Progenitor cell of endocrine pancreas (in vitro differentiated cells): ENCODE measurements around the gene IQGAP1. TPM values are rescaled to one million over a fixed set of nuclear protein-coding genes. Genes with fewer than 3 reads are reported as not detected.

ENCODE experiments used
- DNase-seq: peaks from one replicate; pipeline ENCODE4 v3.0.0; 2021; ENCODE audit warnings: low spot score; ENCODE audit not compliant: unreplicated experiment
- H3K27ac Mint-ChIP-seq: 2 replicates; pipeline ENCODE4 v1.8.0; 2021; ENCODE audit warnings: mild to moderate bottlenecking, moderate library complexity, mixed read lengths
- H3K27me3 Mint-ChIP-seq: 2 replicates; pipeline ENCODE4 v1.8.0; 2021; ENCODE audit warnings: mixed read lengths
- H3K36me3 Mint-ChIP-seq: 2 replicates; pipeline ENCODE4 v1.8.0; 2022; ENCODE audit warnings: mixed read lengths; ENCODE audit not compliant: insufficient read depth
- H3K4me1 Mint-ChIP-seq: 2 replicates; pipeline ENCODE4 v1.8.0; 2021; ENCODE audit warnings: low read depth, mixed read lengths
- H3K4me3 Mint-ChIP-seq: 2 replicates; pipeline ENCODE4 v1.8.0; 2021; ENCODE audit warnings: low read depth, mild to moderate bottlenecking, moderate library complexity, mixed read lengths
- H3K9me3 Mint-ChIP-seq: 2 replicates; pipeline ENCODE4 v1.8.0; 2021; ENCODE audit warnings: low read depth, mixed read lengths
- CTCF ChIP-seq: fragments of 200-600 bp; sonication (generic); IDR thresholded peaks from one replicate; pipeline ENCODE4 v1.5.0; 2021; ENCODE audit warnings: antibody characterized with exemption, mild to moderate bottlenecking; ENCODE audit not compliant: unreplicated experiment
- total RNA-seq: library from RNA; stranded (reverse); gene quantifications from 2 replicates; pipeline ENCODE4 v1.2.1, GENCODE V29; 2021

IQGAP1 gene
- total RNA-seq, 1 donor from 2014 or later, result 141 TPM

GRCh38 chr15:90379263-90379662 lies 8.8 kb upstream of the IQGAP1 start:
- no peak overlapping the region for H3K27ac Mint-ChIP-seq
- peaks cover 10% of the 10 kb centered on the region for H3K9me3 Mint-ChIP-seq
- no peak overlapping the region for H3K4me3 Mint-ChIP-seq
- H3K36me3 Mint-ChIP-seq, result peaks cover 5% of the 10 kb centered on the region
- no peak for DNase-seq
- H3K27me3 Mint-ChIP-seq, result no peaks in the 10 kb centered on the region
- H3K4me1 Mint-ChIP-seq, result peaks cover 2% of the 10 kb centered on the region
- TF ChIP-seq CTCF, result no peak

GRCh38 chr15:90381515-90381914 lies 6.5 kb upstream of the IQGAP1 start:
- Mint-ChIP-seq H3K27ac (no peak overlapping the region), H3K27me3 (no peaks in the 10 kb centered on the region), H3K36me3 (peaks cover 5% of the 10 kb centered on the region), H3K9me3 (peaks cover 7% of the 10 kb centered on the region), H3K4me3 (no peak overlapping the region), H3K4me1 (peaks cover 2% of the 10 kb centered on the region)
- no peak for TF ChIP-seq CTCF
- no peak for DNase-seq

DNA sequence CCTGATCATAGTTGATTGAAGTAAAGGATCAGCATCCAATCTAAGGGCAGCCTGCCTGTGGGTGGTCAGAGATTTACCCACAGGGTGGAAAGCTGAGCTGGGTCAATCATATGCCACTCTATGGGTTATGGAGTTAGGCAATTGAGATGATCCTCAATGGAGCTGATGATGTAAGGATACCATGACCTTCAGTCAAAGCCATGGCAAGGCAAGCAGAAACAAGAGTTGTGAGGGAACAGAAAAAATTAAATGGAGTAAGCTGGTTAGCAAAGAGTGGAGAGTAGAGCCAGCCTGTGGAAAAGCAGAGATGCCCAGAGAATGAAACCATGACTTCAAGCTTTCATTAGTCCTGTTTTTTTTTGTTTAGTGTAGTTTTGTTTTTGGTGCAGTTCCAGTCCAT lies 5.7 kb upstream of the IQGAP1 start:
- TF ChIP-seq CTCF, result no peak
- Mint-ChIP-seq H3K27me3 (no peaks in the 10 kb centered on the region), H3K36me3 (peaks cover 5% of the 10 kb centered on the region), H3K27ac (no peak overlapping the region), H3K4me1 (peaks cover 2% of the 10 kb centered on the region), H3K9me3 (peaks cover 7% of the 10 kb centered on the region), H3K4me3 (no peak overlapping the region)
- DNase-seq, result no peak

DNA sequence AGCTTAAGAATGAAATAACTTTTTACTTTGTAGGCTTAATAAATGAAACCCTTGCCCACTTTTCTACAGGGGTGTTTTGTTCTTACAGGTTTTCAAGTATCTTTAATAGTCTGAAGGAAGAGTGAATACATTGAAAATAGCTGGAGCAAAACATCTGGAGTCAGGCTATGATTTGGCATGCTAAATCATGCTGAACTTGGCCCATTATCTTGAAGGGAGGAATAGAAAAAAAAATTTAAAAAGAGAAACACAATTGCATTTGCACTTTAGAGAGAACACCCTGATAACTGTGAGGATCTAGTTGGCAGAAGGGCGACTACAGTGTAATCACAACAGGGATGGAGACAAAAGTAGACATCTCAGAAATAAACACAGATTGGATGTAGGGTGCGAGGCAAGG lies 1.8 kb upstream of the IQGAP1 start:
- no peak overlapping the region for H3K27ac Mint-ChIP-seq

GRCh38 chr15:90388462-90389380 lies 679 bp downstream of the IQGAP1 start:
- Mint-ChIP-seq H3K27ac (peak overlapping the region; percentile 92), H3K4me1 (peaks cover 39% of the 10 kb centered on the region), H3K4me3 (peak overlapping the region; percentile 85), H3K9me3 (no peaks in the 10 kb centered on the region), H3K27me3 (no peaks in the 10 kb centered on the region), H3K36me3 (peaks cover 16% of the 10 kb centered on the region)
- peak; percentile 34 for DNase-seq
- TF ChIP-seq CTCF, result no peak

More for the DNA sequence above, 1.8 kb upstream of the IQGAP1 start:
- H3K4me3 Mint-ChIP-seq, result no peak overlapping the region
- H3K9me3 Mint-ChIP-seq, result no peaks in the 10 kb centered on the region
- no peak for TF ChIP-seq CTCF
- H3K4me1 Mint-ChIP-seq, result peaks cover 24% of the 10 kb centered on the region
- peaks cover 2% of the 10 kb centered on the region for H3K36me3 Mint-ChIP-seq
- no peak for DNase-seq
- no peaks in the 10 kb centered on the region for H3K27me3 Mint-ChIP-seq
